Measurements from ENCODE around the gene ACKR1.

DNA sequence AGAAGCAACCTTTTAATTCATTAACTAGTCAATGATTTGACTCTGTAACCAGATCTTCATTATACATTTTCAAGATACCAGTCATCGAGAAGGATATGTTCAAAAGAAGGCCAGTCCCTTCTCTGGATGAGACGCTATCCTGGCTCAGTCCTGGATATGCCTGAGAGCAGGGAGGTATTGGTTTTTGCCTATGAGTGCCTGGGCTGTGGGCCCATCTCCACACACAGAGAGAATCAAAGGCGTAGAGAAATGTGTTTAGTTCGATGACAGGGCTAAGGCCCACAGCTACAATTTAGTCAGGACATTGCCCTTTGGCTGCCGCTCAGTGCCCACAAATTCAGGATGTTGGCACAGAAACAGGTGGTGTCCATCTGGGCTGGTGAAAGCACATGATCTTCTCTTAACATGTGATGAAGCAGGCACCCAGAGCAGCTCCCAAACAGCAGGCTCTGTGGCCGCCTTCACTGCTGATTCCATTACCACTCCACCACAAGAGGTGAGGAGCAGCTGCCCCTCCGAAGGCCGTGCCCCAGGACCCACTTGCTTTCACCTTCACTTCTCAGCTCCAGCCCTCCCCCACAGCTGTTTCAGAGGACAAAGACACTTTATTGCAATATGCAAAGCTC, 24.7 kb downstream of the ACKR1 start:
- no peak for TF ChIP-seq POLR2AphosphoS5 (IDR thresholded peaks at IDR 0.05; ENCODE audit: low read depth)
- TF ChIP-seq, protein P1, sequence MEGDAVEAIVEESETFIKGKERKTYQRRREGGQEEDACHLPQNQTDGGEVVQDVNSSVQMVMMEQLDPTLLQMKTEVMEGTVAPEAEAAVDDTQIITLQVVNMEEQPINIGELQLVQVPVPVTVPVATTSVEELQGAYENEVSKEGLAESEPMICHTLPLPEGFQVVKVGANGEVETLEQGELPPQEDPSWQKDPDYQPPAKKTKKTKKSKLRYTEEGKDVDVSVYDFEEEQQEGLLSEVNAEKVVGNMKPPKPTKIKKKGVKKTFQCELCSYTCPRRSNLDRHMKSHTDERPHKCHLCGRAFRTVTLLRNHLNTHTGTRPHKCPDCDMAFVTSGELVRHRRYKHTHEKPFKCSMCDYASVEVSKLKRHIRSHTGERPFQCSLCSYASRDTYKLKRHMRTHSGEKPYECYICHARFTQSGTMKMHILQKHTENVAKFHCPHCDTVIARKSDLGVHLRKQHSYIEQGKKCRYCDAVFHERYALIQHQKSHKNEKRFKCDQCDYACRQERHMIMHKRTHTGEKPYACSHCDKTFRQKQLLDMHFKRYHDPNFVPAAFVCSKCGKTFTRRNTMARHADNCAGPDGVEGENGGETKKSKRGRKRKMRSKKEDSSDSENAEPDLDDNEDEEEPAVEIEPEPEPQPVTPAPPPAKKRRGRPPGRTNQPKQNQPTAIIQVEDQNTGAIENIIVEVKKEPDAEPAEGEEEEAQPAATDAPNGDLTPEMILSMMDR (IDR thresholded peaks at IDR 0.05; ENCODE audit: insufficient read depth, low read length) = no peak
- TF ChIP-seq, protein P2, sequence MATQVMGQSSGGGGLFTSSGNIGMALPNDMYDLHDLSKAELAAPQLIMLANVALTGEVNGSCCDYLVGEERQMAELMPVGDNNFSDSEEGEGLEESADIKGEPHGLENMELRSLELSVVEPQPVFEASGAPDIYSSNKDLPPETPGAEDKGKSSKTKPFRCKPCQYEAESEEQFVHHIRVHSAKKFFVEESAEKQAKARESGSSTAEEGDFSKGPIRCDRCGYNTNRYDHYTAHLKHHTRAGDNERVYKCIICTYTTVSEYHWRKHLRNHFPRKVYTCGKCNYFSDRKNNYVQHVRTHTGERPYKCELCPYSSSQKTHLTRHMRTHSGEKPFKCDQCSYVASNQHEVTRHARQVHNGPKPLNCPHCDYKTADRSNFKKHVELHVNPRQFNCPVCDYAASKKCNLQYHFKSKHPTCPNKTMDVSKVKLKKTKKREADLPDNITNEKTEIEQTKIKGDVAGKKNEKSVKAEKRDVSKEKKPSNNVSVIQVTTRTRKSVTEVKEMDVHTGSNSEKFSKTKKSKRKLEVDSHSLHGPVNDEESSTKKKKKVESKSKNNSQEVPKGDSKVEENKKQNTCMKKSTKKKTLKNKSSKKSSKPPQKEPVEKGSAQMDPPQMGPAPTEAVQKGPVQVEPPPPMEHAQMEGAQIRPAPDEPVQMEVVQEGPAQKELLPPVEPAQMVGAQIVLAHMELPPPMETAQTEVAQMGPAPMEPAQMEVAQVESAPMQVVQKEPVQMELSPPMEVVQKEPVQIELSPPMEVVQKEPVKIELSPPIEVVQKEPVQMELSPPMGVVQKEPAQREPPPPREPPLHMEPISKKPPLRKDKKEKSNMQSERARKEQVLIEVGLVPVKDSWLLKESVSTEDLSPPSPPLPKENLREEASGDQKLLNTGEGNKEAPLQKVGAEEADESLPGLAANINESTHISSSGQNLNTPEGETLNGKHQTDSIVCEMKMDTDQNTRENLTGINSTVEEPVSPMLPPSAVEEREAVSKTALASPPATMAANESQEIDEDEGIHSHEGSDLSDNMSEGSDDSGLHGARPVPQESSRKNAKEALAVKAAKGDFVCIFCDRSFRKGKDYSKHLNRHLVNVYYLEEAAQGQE (IDR thresholded peaks at IDR 0.05; ENCODE audit: insufficient replicate concordance, low read depth) = no peak
- TF ChIP-seq GABPA (IDR thresholded peaks at IDR 0.05; ENCODE audit: low read depth) = no peak
